NK-92 treated with Interleukin-12 subunit alpha and Interleukin-12 subunit beta, amount 100 ng/mL, for 24 hours (cell line): ENCODE measurements around the gene DCAF6.

Source experiments
- DNase-seq: peaks from one replicate; lab custom pipeline; 2025; lab: John Stamatoyannopoulos, UW

The DCAF6 gene

DNA sequence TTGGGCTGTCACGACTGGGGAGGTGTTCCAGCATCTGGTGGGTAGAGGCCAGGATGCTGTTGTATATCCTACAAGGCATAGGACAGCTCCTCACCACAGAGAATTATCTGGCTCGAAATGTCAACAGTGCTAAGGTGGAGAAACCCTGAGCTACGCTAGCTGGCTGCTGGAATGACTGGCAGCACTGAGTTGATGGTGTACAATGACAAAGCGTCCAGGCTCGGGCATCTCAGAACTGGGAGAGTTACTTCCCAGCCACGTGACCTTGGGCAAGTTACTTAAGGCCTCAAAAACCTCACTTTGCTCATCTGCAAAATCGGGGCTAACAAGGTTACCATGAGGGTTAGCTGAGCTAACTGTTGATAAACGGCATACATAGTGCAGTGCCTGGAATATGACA, 164.9 kb downstream of the DCAF6 start:
- no peak for DNase-seq

DNA sequence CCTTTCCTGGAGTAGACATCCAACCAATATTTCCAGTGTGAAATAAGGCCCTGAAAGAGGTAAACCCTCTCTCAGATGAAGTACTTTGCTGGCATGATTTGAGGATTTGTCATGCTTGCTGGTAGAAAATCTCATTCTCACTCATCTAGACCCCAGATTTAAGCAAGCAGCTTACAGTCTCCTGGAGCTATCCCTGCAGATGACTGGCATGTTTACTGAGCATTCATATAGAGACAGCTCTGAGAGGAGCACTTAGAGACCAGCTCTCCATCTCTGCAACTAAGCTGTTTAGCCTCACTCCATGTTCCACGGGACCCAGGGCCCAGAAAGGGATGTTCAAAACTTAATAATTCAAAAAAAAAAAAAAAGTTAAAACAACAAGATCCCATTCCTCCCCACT, 166.0 kb downstream of the DCAF6 start:
- DNase-seq = no peak

DNA sequence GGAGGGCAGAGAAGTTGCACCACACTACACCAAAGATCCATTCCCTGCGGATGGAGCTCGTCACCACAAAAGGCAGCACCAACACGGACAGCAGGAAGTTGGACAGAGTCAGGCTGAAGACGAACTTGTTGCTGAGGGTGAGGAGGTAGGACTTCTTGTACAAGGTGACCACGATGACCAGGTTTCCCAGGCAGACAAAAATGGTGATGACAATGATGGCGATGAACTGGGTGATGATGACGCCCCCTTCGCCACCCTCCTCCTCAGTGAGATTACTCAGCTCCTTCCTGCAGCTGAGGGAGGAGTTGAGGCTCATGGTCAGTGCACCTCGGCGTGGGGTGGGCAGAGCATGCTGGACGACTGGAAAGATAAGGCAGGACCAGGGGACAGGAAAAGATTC, 168.1 kb downstream of the DCAF6 start:
- no peak for DNase-seq

DNA sequence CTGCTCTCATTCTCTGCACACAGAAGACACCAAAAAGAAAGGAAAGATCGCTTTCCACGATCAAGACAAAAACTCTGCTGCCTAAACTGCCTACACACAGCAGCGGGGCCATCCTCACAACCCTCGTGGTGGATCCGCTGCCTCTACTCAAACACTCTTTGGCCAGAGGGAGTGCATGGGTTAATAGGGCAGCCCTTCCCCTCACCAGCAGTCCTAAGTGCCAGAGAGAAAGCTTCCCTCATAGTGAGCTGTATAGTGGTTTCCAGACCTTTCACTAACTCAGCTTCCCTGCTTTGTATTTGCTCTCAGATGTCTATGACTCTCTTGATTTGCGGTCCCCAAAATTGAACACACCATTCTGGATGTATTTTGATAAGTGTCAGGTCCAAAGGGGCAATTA, 169.4 kb downstream of the DCAF6 start:
- DNase-seq = no peak

DNA sequence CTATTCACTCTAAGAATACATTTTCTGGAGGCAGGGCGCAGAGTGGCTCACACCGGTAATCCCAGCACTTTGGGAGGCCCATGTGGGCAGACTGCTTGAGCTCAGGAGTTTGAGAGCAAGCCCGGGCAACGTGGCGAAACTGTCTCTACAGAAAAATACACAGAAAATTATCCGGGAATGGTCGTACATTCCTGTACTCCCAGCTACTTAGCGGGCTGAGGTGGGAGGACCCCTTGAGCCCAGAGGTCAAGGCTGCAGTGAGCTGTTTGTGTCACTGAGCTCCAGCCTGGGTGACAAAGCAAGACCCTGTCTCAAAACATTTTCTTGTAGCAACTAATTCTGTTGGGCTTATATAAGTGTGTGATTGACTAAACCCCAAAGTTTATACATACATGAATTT, 169.8 kb downstream of the DCAF6 start:
- DNase-seq = no peak

DNA sequence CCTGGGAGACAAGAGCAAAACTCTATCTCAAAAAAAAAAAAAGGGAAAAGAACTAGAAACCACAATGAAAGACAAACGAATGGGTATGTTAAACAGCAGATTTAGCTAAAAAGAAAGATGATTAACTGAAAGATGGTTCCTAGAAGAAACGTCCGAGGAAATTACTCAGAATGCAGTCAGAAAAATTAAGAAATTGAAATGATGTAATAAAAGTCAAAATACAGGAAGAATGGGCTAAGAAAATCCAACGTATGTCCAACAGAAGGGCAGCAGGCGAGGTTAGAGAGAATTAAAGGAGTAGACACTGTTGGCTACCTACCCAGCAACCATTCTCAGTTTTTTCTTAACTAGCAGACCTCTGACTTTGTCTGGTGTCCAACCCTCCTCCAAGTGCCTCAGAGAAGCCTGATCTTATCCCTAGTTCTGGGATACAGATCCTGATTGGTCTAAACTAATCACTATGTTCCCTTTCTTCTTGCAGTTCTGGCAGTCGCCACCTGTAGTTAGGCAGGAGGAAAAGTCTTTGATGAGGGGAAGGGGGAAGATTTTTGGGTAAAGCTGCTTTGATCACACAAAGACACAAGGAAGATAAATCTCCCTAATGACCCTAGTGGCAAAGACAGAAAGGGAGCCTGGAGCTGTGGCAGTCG, 174.5 kb downstream of the DCAF6 start:
- no peak for DNase-seq

DNA sequence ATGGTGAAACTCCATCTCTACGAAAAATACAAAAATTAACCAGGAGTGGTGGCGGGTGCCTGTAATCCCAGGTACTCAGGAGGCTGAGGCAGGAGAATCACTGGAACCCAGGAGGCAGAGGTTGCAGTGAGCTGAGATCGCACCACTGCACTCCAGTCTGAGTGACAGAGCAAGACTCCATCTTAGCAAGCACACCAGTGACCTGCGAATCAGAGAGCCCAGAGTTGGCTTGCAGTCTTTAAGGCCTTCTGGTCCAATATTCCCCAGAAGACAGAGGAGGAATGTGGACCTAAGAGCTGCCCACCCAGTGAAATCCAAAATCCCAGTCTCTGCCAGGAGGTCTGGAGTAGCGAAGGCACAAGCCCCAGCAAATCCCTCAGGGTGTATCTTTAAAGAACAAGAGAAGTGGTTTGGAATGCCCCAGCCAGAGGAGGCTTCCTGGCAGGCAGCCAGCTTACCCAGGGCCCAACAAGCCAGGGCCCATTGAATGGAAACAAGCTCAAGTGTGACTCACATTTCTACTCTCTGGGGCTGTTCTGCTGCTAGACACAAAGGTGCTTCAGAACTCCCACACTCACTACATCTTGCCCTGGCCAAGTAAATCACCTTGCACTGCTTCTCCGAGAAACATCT, 176.3 kb downstream of the DCAF6 start:
- no peak for DNase-seq

DNA sequence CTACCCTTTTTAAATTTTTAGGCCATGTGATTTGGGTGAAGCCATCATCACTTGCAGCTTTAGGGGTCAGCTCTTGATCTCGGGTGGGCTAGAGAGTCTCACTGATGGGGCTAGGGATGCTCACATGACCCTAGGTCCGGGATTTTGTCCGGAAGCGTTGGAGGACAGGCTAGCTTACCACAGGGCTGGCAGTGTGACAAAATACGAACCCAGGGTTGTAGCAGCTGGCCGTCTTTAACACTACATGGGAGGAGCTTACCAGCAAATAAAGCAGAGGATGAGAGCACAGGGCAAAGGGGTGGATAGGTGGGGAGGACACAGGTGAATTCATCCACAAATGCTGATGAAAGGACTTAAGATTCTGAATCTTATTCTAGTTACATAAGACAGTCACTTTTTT, 178.4 kb downstream of the DCAF6 start:
- no peak for DNase-seq

DNA sequence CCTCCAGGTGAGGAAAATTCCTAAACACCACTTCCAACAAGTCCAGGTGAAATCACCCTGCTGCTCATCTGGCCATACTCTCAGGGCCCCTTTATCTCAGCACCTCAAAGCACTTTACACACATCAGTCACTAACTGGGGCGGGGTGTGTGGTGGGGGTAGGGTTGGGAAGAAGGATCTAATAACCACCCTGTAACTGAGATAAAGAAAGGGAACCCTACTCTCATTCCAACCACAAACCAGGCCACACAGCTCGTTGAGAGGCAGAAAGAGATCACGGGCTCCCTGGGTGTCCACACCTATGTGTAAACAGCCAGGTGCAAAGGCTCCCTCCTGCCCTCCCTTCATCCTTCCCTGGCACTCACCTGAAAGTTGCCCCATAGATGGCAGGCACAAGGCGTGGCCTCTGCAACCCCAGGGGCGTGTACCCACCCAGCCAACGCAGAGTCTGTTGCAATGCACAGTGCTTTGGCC, 179.9 kb downstream of the DCAF6 start:
- DNase-seq = no peak

DNA sequence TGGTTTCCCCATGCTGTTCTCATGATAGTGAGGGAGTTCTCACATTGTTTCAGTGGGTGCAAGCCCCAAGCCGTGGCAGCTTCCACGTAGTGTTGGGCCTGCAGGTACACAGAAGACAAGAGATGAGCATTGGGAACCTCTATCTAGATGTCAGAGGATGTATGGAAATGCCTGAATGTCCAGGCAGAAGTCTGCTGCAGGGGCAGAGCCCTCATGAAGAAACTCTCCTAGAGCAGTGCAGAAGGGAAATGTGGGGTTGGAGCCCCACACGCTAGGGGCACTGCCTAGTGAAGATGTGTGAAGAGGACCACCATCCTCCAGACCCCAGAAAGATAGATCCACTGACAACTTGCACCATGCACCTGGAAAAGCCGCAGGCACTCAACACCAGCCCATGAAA, 183.3 kb downstream of the DCAF6 start:
- DNase-seq = no peak

DNA sequence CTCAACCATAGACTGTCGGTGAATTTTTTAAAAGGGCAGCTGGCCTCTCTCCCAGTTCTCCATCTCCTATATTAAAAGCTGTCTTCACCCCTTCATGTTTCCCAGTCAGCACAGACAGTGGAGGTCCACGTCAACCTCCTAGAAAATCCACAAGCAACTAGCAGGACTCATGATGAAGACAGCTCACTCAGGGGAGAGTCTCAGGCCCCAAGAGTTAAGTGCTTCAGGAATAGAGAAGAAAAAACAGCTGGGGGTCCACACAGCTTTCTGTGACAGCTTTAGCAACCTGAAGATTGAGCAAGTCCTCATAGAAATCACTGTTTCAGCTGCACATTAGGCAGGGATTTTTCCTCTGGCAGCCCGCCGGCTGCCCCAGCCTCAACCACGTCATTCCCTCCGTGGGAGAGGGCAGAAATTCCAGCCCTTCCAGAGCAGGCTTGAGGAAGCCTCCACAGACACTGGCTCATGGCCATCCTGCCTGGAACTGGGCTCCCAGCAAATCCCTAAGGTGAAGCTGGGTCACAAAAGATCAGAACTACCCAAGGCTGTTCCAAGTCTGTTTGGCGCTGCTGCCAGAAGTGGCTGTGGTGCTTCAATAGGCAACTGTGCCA, 185.0 kb downstream of the DCAF6 start:
- DNase-seq = no peak

DNA sequence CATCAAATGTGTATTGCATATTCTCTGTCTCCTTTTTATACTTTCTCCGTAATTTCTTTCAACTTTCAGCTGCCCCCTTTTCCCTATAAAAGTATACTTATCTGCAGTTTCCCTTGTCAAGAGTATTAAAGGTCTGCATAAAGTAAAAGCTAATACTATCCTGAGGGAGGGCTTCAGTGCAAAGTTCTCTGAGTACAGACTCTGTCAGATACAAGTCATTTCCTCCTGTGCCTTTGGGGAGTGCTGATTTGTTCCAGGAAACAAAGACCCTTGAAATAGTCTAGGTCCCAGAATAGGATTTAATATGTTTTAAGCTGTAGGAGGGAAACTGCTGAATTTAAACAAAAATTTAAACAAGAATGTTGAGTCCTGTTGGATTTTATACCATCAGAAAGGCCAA, 188.6 kb downstream of the DCAF6 start:
- no peak for DNase-seq
